PFSK-1 (cell line): Measurements from ENCODE around the gene CCDC136.

ENCODE experiments used
- FOXP2 ChIP-seq: optimal IDR thresholded peaks from 2 replicates; pipeline ENCODE3; 2011; ENCODE audit warnings: borderline replicate concordance, control low read depth, inconsistent platforms; ENCODE audit not compliant: insufficient read depth; ENCODE audit errors: extremely low read length, extremely low read depth
- POLR2AphosphoS5 ChIP-seq: IDR thresholded peaks from 2 replicates; pipeline ENCODE4 v1.6.1; 2012; ENCODE audit warnings: low read depth, mild to moderate bottlenecking, control low read depth, low read length, moderate library complexity
- REST ChIP-seq, 2 experiments: IDR thresholded peaks; 2 replicates each; pipeline versions ENCODE4 v1.6.1 to v1.8.0; 2011 to 2012; ENCODE audit warnings: low read depth in 2 of 2, low read length in 2 of 2, control low read depth in 1 of 2, inconsistent platforms in 1 of 2, mild to moderate bottlenecking in 1 of 2, moderate library complexity in 1 of 2; ENCODE audit not compliant: insufficient read depth in 1 of 2
- SIN3A ChIP-seq: IDR thresholded peaks from 2 replicates; pipeline ENCODE4 v1.6.1; 2012; ENCODE audit warnings: mild to moderate bottlenecking, low read length, moderate library complexity, borderline replicate concordance; ENCODE audit not compliant: insufficient read depth
- TAF1 ChIP-seq: IDR thresholded peaks from 2 replicates; pipeline ENCODE4 v1.6.1; 2012; ENCODE audit warnings: low read length, control low read depth, borderline replicate concordance; ENCODE audit not compliant: insufficient read depth

CCDC136 gene

GRCh38 chr7:128838109-128838779 is 46.5 kb downstream of the CCDC136 start:
- TF ChIP-seq POLR2AphosphoS5 (no peak), TAF1 (no peak), FOXP2 (no peak), SIN3A (no peak), REST (IDR thresholded peaks at IDR 0.05; ENCODE audit: insufficient read depth in 1 of 2, low read depth in 2 of 2, low read length in 2 of 2) (no peak)

GRCh38 chr7:128838981-128839731 is 47.4 kb downstream of the CCDC136 start:
- no peak for TF ChIP-seq SIN3A
- no peak for TF ChIP-seq REST (IDR thresholded peaks at IDR 0.05; ENCODE audit: insufficient read depth in 1 of 2, low read depth in 2 of 2, low read length in 2 of 2)
- TF ChIP-seq TAF1 = no peak
- no peak for TF ChIP-seq POLR2AphosphoS5
- no peak for TF ChIP-seq FOXP2

- no peak for TF ChIP-seq POLR2AphosphoS5
- no peak for TF ChIP-seq REST (IDR thresholded peaks at IDR 0.05; ENCODE audit: insufficient read depth in 1 of 2, low read depth in 2 of 2, low read length in 2 of 2)
- no peak for TF ChIP-seq FOXP2
- TF ChIP-seq SIN3A = no peak
- TF ChIP-seq TAF1 = no peak
Measured at GRCh38 chr7:128839751-128840177, 48.0 kb downstream of the CCDC136 start.

GRCh38 chr7:128840326-128841170 is 48.8 kb downstream of the CCDC136 start:
- no peak for TF ChIP-seq POLR2AphosphoS5
- no peak for TF ChIP-seq TAF1
- TF ChIP-seq SIN3A = no peak
- no peak for TF ChIP-seq FOXP2
- no peak for TF ChIP-seq REST (IDR thresholded peaks at IDR 0.05; ENCODE audit: insufficient read depth in 1 of 2, low read depth in 2 of 2, low read length in 2 of 2)
